NB4 (cell line): Measurements from ENCODE around the gene SCGB1C2.
"Not testable (repeated sequence)": the region's sequence is repeated elsewhere in the genome, so short reads cannot be mapped to it uniquely, and the experiment has no call there.

Experiments used
- CTCF ChIP-seq: IDR thresholded peaks from one replicate; pipeline ENCODE4 v1.5.1; 2012; ENCODE audit warnings: low read depth, low read length
- MYC ChIP-seq: IDR thresholded peaks from 2 replicates; pipeline ENCODE4 v1.6.1; 2011; ENCODE audit warnings: low read depth, low read length
- POLR2A ChIP-seq: IDR thresholded peaks from 2 replicates; pipeline ENCODE4 v1.6.1; 2011; ENCODE audit warnings: mild to moderate bottlenecking; ENCODE audit not compliant: insufficient read length; ENCODE audit errors: extremely low read depth

DNA sequence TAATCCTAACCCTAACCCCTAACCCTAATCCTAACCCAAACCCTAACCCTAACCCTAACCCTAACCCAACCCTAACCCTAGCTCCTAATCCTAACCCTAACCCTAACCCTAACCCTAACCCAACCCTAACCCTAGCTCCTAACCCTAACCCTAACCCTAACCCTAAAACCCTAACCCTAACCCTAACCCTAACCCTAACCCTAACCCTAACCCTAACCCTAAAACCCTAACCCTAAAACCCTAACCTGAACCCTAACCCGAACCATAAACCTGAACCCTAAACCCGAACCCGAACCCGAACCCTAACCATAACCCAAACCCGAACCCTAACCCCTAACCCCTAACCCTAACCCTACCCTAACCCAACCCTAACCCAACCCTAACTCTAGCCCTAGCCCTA lies 24.3 kb upstream of the SCGB1C2 start:
- not testable (repeated sequence) for TF ChIP-seq POLR2A, CTCF, MYC
